Endothelial cell of umbilical vein (primary cell): ENCODE data around the gene PDE7B.

ENCODE experiments used
- EZH2 ChIP-seq: IDR thresholded peaks from 2 replicates; pipeline ENCODE4 v1.6.1; 2012; ENCODE audit warnings: borderline replicate concordance, low read depth, mild to moderate bottlenecking, moderate library complexity, low read length, inconsistent platforms; ENCODE audit not compliant: severe bottlenecking
- FOS ChIP-seq: IDR thresholded peaks from 2 replicates; pipeline ENCODE4 v1.6.1; 2011; ENCODE audit warnings: mild to moderate bottlenecking, low read length, moderate library complexity, borderline replicate concordance; ENCODE audit not compliant: insufficient read depth
- GATA2 ChIP-seq: IDR thresholded peaks from 2 replicates; pipeline ENCODE4 v1.7.0; 2011; ENCODE audit warnings: low read depth, mild to moderate bottlenecking, moderate library complexity, mixed read lengths, low read length; ENCODE audit not compliant: insufficient read length, insufficient read depth
- POLR2A ChIP-seq: IDR thresholded peaks from 2 replicates; pipeline ENCODE4 v1.6.1; 2012; ENCODE audit warnings: low read depth, mild to moderate bottlenecking, control low read depth, low read length
- POLR2AphosphoS5 ChIP-seq: IDR thresholded peaks from 2 replicates; pipeline ENCODE4 v1.6.1; 2012; ENCODE audit warnings: low read depth, mild to moderate bottlenecking, control low read depth, low read length, moderate library complexity; ENCODE audit not compliant: insufficient read depth
- TF ChIP-seq, protein P1 (sequence below), 2 donors: IDR thresholded peaks; 1 replicate in 1 of 2; 2 replicates in 1 of 2; pipeline ENCODE4 v1.5.1; 2011; ENCODE audit warnings: low read length in 2 of 2, mild to moderate bottlenecking in 2 of 2, moderate library complexity in 2 of 2, control low read depth in 1 of 2, inconsistent platforms in 1 of 2, low read depth in 1 of 2; ENCODE audit not compliant: insufficient read depth in 1 of 2; ENCODE audit errors: extremely low read depth in 1 of 2

DNA sequence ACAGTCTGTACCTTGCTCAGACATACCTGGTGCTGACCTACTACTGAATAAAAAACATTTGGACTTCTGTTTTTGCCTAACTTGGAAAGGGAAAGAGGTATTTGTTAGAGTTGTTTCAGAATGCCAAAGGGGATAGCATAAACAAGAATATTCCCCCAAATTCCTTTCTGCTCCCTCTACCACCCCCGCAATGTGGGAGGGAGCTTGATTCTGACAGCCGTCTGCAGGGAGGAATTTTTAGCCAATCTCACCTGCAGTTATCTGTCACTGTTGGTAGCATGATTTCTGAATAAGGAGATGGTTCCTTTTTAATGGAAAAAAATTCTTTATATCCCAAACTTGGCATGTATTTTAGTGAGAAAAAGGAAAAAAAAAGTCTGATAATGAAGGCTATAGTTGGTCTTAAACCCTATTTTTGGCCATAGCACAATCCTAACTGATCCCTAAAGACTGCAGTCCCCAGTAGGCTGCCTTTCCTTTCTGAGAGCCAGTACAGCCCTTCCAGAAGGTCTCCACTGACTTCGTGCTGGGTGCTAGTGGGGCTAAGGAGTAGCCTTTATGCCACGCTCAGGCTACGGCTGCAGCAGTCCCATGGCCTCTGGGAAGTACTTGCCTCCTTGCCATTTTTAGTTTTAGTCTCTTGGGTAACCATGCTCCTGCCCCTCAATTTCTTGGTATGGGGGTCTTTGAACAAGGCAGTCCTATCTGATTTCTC is 13.6 kb upstream of the PDE7B start:
- TF ChIP-seq, protein P1, sequence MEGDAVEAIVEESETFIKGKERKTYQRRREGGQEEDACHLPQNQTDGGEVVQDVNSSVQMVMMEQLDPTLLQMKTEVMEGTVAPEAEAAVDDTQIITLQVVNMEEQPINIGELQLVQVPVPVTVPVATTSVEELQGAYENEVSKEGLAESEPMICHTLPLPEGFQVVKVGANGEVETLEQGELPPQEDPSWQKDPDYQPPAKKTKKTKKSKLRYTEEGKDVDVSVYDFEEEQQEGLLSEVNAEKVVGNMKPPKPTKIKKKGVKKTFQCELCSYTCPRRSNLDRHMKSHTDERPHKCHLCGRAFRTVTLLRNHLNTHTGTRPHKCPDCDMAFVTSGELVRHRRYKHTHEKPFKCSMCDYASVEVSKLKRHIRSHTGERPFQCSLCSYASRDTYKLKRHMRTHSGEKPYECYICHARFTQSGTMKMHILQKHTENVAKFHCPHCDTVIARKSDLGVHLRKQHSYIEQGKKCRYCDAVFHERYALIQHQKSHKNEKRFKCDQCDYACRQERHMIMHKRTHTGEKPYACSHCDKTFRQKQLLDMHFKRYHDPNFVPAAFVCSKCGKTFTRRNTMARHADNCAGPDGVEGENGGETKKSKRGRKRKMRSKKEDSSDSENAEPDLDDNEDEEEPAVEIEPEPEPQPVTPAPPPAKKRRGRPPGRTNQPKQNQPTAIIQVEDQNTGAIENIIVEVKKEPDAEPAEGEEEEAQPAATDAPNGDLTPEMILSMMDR (IDR thresholded peaks at IDR 0.05; ENCODE audit: extremely low read depth in 1 of 2, insufficient read depth in 1 of 2, low read depth in 1 of 2, low read length in 2 of 2) = no peak
- TF ChIP-seq POLR2A (no peak), EZH2 (no peak), GATA2 (no peak), FOS (no peak), POLR2AphosphoS5 (no peak)
